Lower leg skin (tissue), 3 donors: ENCODE data around the gene MSMP.

Source experiments
- POLR2A ChIP-seq, 2 donors: fragments of 450-650 bp; IDR thresholded peaks; one replicate each; pipeline ENCODE4 v1.6.1; 2016 to 2017; ENCODE audit warnings: antibody characterized with exemption in 2 of 2, mild to moderate bottlenecking in 1 of 2, moderate library complexity in 1 of 2
- TF ChIP-seq, protein P1 (sequence below), 3 donors: fragments of 450-650 bp; IDR thresholded peaks; one replicate each; pipeline ENCODE4 v1.5.1; 2016; ENCODE audit warnings: antibody characterized with exemption in 3 of 3, mild to moderate bottlenecking in 3 of 3, moderate library complexity in 2 of 3

DNA sequence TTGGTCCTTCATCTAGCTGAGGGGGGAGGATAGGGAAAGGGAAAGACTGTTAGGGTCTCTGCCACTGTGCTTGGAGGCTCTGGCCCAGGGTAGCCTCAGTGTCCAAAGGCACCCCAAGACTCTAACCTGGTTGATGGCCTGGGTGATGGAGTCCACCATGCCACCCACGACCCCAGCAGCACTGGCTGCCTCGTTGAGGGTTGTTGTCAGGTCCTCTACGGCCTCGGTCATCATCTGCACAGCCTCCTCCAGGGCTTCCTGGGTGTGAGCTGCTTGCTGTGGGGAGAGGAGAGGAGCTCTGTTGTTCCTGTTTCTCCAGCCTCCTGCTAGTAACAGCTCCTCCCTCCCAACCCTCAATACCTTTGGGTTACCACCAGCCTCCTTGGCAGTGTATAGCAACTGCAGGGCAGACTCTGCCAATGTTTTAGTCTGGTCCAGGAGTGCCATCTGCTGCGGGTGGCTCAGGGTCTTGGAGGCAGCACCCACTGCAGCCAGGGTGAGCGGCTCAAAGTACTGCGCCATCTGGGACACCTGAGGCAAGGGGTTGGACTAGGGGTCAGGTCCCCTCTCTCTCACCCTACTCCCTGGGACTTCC lies 48.1 kb downstream of the MSMP start:
- no peak for TF ChIP-seq POLR2A (IDR thresholded peaks at IDR 0.05)
- TF ChIP-seq, protein P1, sequence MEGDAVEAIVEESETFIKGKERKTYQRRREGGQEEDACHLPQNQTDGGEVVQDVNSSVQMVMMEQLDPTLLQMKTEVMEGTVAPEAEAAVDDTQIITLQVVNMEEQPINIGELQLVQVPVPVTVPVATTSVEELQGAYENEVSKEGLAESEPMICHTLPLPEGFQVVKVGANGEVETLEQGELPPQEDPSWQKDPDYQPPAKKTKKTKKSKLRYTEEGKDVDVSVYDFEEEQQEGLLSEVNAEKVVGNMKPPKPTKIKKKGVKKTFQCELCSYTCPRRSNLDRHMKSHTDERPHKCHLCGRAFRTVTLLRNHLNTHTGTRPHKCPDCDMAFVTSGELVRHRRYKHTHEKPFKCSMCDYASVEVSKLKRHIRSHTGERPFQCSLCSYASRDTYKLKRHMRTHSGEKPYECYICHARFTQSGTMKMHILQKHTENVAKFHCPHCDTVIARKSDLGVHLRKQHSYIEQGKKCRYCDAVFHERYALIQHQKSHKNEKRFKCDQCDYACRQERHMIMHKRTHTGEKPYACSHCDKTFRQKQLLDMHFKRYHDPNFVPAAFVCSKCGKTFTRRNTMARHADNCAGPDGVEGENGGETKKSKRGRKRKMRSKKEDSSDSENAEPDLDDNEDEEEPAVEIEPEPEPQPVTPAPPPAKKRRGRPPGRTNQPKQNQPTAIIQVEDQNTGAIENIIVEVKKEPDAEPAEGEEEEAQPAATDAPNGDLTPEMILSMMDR (IDR thresholded peaks at IDR 0.05): no peak
